HEK293 (cell line): ENCODE results near the gene LARP1.

ENCODE experiments used
- CTCF ChIP-seq: fragments of 450-650 bp; formaldehyde crosslinking; IDR thresholded peaks from 2 replicates; pipeline ENCODE4 v1.5.1; 2016; ENCODE audit warnings: missing biosample characterization, missing genetic modification characterization
- PRDM2 ChIP-seq: fragments of 450-650 bp; formaldehyde crosslinking; IDR thresholded peaks from 2 replicates; pipeline ENCODE4 v1.5.1; 2016; ENCODE audit warnings: missing biosample characterization, missing genetic modification characterization, borderline replicate concordance
- WT1 ChIP-seq: fragments of 450-650 bp; formaldehyde crosslinking; IDR thresholded peaks from 2 replicates; pipeline ENCODE4 v1.5.1; 2016; ENCODE audit warnings: missing biosample characterization, missing genetic modification characterization
- ZNF169 ChIP-seq: fragments of 450-650 bp; formaldehyde crosslinking; IDR thresholded peaks from 2 replicates; pipeline ENCODE4 v1.5.1; 2016; ENCODE audit warnings: missing biosample characterization, missing genetic modification characterization

- TF ChIP-seq ZNF169 (no peak), CTCF (tag by site-specific recombination) (no peak), WT1 (tag by site-specific recombination) (no peak), PRDM2 (tag by site-specific recombination) (no peak)
Observed at GRCh38 chr5:154849264-154849785, 94.1 kb downstream of the LARP1 start.
